ENCODE measurements around the gene ITIH3. TPM values are rescaled to one million over a fixed set of nuclear protein-coding genes. Genes with fewer than 3 reads are reported as not detected.

ITIH3 gene
- total RNA-seq, 4 donors from 2014 or later, result 0.83 to 3.2 (median 1.5) TPM

- H3K4me1 ChIP-seq, result peaks cover 0 to 13% (median 10%) of the 10 kb centered on the region in 4 donors
- H3K36me3 ChIP-seq, result peaks cover 4 to 25% (median 18%) of the 10 kb centered on the region in 4 donors
- no peak overlapping the region for H3K4me3 ChIP-seq
- H3K9me3 ChIP-seq, result no peaks in the 10 kb centered on the region
- no peak for DNase-seq (ENCODE audit: extremely low spot score)
- TF ChIP-seq, protein P1, sequence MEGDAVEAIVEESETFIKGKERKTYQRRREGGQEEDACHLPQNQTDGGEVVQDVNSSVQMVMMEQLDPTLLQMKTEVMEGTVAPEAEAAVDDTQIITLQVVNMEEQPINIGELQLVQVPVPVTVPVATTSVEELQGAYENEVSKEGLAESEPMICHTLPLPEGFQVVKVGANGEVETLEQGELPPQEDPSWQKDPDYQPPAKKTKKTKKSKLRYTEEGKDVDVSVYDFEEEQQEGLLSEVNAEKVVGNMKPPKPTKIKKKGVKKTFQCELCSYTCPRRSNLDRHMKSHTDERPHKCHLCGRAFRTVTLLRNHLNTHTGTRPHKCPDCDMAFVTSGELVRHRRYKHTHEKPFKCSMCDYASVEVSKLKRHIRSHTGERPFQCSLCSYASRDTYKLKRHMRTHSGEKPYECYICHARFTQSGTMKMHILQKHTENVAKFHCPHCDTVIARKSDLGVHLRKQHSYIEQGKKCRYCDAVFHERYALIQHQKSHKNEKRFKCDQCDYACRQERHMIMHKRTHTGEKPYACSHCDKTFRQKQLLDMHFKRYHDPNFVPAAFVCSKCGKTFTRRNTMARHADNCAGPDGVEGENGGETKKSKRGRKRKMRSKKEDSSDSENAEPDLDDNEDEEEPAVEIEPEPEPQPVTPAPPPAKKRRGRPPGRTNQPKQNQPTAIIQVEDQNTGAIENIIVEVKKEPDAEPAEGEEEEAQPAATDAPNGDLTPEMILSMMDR (IDR thresholded peaks at IDR 0.05), result no peak
- TF ChIP-seq POLR2A (IDR thresholded peaks at IDR 0.05; ENCODE audit: low read depth) (no peak), POLR2AphosphoS5 (IDR thresholded peaks at IDR 0.05) (no peak), EP300 (IDR thresholded peaks at IDR 0.05) (no peak)
- no peaks in the 10 kb centered on the region for H3K27me3 ChIP-seq
- H3K27ac ChIP-seq (replicated peaks in 1 of 4), result no peak overlapping the region
- intact Hi-C loops (cut with DNase I), result no loop called here
- WGBS, result 93% methylated on average over 5 of the region's 5 CpGs
These were observed 63.3 kb downstream of the ITIH3 start for GRCh38 chr3:52857864-52858263.

Small RNAs within 50 kb of the gene (small RNA-seq; reads per million reads assigned to genes)
- gene MIR8064, result 0 reads per million in 3 donors
- 0 reads per million in 3 donors for gene MUSTN1

Other genes starting within 250 kb of the ITIH3 start
- 10 to 100 TPM; 79.4 to 99.3 (median 82.8) TPM for gene PBRM1, start 108.9 kb upstream of the ITIH3 start, total RNA-seq
- 10 to 100 TPM; 28.4 to 71.1 (median 29.3) TPM for gene GNL3, start 108.8 kb upstream of the ITIH3 start, total RNA-seq
- 10 to 100 TPM; 31.6 to 40.3 (median 35.7) TPM for gene GLT8D1, start 89.0 kb upstream of the ITIH3 start, total RNA-seq
- gene SPCS1, start 88.7 kb upstream of the ITIH3 start, total RNA-seq, result 10 to 100 TPM; 67.3 to 95.3 (median 88.7) TPM
- 10 to 100 TPM; 19.1 to 29.2 (median 23.6) TPM for gene NEK4, start 23.9 kb upstream of the ITIH3 start, total RNA-seq
- not detected for gene ITIH1, start 17.2 kb upstream of the ITIH3 start, total RNA-seq
- gene ITIH4, start 35.9 kb downstream of the ITIH3 start, total RNA-seq, result 1 to 10 TPM; 2.0 to 4.6 (median 2.8) TPM
- 10 to 100 TPM in 3 of 4 donors, 1 to 10 TPM in 1; 6.6 to 17.7 (median 12.5) TPM for gene MUSTN1, start 40.2 kb downstream of the ITIH3 start, total RNA-seq
- gene STIMATE, start 102.8 kb downstream of the ITIH3 start, total RNA-seq, result 10 to 100 TPM; 10.4 to 23.6 (median 14.7) TPM

Measured in esophagus muscularis mucosa (tissue), 4 donors.